Muscle of arm (tissue), 14 donors: ENCODE measurements around the gene PRIMA1. TPM values are rescaled to one million over a fixed set of nuclear protein-coding genes. Genes with fewer than 3 reads are reported as not detected.
"Not testable (repeated sequence)": the region's sequence is repeated elsewhere in the genome, so short reads cannot be mapped to it uniquely, and the experiment has no call there.

Experiments
- DNase-seq: peaks from one replicate; pipeline ENCODE4 v3.0.0-alpha.2; 2013
- long read RNA-seq, 11 donors: transcript quantifications; one replicate each; lab custom pipeline, GENCODE V29; 2026
- polyA plus RNA-seq, 12 donors: library from polyadenylated mRNA; unstranded; fragments of 120-200 nt; gene quantifications; one replicate each; pipeline ENCODE4 v1.2.1, GENCODE V29; 2013; ENCODE audit not compliant: insufficient read length in 12 of 12

Gene PRIMA1
- 1 to 10 TPM in 11 of 12 donors, not detected in 1; 2.0 to 7.5 (median 3.9) TPM for polyA plus RNA-seq
- long read RNA-seq, donor 1, partial matches to known transcripts, result 0 of 2 reads
- long read RNA-seq, donor 1, other reads (novel, unspliced or antisense), result 0 of 2 reads
- long read RNA-seq, donor 2, result 0 reads
- long read RNA-seq, donor 3, result 0 reads
- long read RNA-seq, donor 4, result 0 reads
- long read RNA-seq, donor 5, result 0 reads
- long read RNA-seq, donor 6, result 0 reads
- long read RNA-seq, donor 7, result 0 reads
- long read RNA-seq, donor 8, result 0 reads
- long read RNA-seq, donor 9, result 0 reads
- long read RNA-seq, donor 10, result 0 reads
- long read RNA-seq, donor 11, result 0 reads

DNA sequence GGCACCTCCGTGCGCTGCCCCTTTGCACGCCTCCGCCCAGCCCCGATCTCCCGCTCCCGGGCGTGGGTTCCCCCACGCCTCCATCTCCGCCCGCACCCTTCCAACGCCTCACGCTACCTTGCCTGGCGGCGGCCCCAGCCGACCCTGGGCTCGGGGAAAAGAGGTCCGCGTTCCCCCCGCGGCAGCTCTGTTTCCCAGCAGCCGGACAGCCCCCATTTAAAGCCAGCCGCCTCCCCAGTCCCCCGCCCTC is at the start of gene PRIMA1:
TSS of gene PRIMA1 (minus strand) at position 193 of the 250 bp plus-strand sequence. CDS start 767 bp downstream, outside the sequence.
- DNase-seq, result no peak

GRCh38 chr14:93834699-93835371 is 46.5 kb upstream of the PRIMA1 start:
- DNase-seq, result no peak

- DNase-seq, result no peak
Measured at GRCh38 chr14:93832665-93833064, 44.4 kb upstream of the PRIMA1 start.

- DNase-seq, result no peak
Measured at GRCh38 chr14:93832081-93832480, 43.8 kb upstream of the PRIMA1 start.

GRCh38 chr14:93830753-93831461 is 42.6 kb upstream of the PRIMA1 start:
- DNase-seq, result no peak

- no peak for DNase-seq
Measured at GRCh38 chr14:93829839-93830481, 41.7 kb upstream of the PRIMA1 start.

DNA sequence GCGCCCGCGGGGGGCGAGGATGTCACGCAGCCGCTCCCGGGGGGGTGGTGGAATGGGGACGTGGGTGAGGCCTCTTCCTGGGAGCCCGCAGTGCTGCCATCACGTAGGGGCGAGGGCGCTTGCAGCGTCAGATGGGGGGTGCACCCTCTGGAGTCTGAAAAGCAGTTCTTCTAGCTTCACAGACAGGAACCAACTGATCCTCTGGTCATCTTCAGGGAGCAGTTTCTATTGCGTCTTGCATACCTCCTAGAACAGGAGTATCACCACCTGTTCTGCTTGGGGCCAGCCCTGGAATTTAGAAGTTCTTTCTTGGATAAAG is 36.9 kb upstream of the PRIMA1 start:
- DNase-seq, result no peak

- no peak for DNase-seq
Measured at GRCh38 chr14:93824518-93825234, 36.4 kb upstream of the PRIMA1 start.

DNA sequence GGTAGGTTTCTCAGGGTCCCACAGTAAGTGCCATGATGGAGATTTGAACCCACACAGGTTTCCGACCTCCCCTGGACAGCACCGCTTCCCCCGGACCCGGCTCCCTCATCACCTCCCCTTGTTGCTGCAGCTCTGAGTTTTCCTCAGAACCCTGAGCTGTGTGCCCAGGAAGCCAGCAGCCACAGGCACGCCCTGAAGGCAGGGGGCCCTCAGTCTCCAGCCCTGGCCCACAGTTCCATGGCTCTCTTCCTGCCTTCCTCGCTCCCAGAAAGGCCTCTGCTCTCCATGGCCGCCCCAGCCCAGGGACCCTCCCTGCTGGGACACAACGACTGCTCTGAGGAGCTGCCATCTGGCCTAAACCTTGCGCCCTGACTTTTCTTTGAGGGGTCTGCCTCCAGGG is 35.8 kb upstream of the PRIMA1 start:
- no peak for DNase-seq

- no peak for DNase-seq
Measured at GRCh38 chr14:93821051-93821450, 32.8 kb upstream of the PRIMA1 start.

- DNase-seq, result no peak
Measured at GRCh38 chr14:93818857-93819256, 30.6 kb upstream of the PRIMA1 start.

DNA sequence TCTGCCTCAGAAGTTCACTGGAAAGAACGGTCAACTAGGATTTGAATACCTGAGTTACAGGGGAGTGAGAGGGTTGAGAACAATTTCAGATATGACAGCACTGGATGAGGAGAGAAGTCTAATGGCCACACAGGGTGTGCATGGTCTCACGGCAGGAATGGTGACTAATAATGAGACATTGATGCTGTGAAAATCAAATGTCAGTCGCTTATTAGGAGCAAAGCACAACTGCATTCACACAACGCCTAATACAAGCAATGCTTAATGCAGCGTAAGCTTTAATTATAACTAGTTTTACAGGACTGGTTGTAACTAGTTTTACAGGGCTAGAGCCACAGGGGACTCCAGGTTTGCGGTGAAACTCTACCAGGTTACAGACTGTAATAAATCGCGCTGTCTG is 23.4 kb upstream of the PRIMA1 start:
- no peak for DNase-seq

GRCh38 chr14:93811020-93811419 is 22.7 kb upstream of the PRIMA1 start:
- DNase-seq, result no peak

DNA sequence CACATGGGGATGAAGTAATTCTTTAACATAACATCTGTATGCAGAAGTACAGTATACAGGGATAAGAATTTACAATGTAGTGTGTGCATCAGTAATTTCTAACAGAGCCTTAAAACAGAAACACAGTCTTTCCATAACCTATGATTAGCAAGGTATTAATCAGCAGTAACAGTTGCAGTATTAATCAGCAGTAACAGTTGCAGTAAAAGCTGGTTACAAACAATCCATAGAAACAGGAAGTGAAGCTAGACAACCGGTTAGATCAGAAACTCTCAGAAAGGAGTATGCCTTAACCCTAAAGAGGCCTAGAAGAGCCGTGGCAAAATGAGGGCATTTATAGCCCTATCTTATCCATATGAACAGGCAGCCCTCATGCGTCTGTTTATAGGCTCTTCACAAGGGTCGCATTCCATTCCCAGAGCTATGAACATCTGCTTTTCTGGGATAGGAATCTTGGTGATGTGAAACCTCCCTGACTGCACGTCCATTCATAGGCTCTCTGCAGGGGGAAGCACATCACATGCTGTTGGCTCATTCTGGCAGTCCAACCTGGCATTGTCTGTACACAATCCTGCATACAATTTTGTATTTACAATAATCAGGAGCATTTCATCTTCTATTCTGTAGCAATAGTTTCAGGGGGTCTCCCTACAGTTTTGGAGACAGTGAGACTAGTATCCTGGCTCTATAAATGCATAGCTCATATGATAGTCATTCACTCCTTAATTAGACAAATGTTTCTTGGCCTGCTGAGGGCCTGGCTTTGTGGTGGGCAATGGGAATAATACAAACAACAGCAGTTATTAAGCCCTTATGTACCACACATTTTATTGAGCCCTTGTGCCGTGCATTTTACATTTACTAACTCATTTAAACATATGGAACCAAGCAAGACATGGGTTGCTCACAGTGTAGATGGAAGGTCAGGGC is 21.5 kb upstream of the PRIMA1 start:
- DNase-seq, result not testable (repeated sequence)

GRCh38 chr14:93804654-93805053 is 16.4 kb upstream of the PRIMA1 start:
- DNase-seq, result no peak

DNA sequence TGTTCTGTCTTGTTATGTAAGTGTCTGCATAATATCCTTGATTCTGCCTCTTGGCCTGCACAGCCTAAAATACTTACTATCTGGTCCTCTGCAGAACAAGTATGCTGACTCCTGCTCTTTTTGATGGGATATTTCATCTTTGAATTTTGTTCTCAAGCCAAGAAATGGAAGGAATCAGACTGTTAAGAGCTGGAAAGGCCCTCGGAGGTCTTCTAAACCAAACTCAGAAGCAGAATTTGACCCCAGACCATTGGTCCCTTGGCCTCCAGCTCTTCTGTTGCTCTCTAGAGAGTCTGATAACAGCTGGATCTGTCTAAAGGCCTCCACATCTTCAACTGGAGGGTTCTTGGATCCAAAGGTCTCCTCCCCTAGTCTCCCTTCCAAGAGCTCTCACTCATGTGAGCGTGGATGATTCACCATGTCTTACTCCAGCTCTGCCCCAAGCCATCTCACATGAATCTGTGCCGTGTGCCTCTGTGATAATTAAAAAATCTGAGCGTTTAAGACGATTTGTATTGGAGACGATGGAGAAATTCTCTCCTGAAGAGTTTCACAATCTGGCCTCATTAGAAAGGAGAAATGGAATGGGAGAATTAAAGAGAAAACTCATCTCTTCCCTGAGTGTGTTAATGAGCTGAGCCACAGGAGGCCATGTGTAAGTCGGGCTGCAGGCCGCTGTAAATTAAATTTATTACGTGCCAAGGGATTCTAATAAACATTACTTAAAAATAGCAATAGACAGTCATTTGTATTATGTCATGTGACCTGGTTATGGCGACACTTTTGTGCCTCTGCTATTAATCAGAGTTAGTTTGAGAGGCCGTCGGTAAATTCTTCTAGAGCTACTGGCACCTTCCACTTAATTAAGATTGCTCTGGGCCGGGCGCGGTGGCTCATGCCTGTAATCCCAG is 15.4 kb upstream of the PRIMA1 start:
- DNase-seq, result no peak

DNA sequence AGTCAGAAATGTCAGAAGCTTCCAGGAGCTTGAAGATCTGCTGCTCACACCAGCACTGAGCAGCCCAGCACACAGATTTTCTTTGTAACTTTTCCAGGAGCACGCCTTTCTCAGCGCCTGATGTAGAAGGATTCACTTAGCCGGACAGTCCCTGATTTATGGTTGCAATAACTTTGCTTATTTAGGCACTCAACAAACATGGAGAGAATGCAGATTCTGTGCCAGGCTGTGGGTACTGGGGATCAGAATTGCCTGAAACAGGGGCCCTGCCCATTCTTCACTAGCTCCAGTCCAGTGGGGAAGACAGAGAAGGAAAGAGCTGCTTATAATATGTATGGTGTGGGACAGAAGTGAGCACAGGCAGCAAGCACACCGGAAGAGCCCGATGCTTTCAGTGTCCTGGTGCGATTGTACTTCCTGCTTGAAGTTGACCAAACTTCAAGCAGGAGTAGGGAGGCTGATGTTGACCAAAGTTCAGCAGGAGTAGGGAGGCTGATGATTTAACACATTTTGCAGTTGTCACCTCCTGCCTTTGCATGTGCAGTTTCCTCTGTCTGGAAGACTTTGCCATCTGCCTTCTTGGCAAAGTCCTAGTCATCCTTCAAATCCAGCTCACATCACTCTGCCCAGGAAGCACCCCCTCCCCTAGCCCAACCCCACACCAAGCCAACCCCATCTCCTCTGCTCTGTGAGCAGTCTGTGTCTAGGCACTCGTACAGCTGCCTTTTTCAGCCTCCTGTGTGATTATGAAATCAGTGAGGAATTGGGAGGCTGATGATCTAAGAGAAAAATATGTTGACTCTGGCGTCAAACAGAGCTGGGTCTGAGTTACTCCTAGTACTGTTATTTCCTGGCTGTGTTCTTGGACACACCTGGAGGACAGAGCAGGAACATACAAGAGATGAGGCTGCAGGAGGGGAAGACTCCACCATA is 12.0 kb upstream of the PRIMA1 start:
- DNase-seq, result no peak

- DNase-seq, result no peak
Measured at GRCh38 chr14:93799617-93799988, 11.3 kb upstream of the PRIMA1 start.

DNA sequence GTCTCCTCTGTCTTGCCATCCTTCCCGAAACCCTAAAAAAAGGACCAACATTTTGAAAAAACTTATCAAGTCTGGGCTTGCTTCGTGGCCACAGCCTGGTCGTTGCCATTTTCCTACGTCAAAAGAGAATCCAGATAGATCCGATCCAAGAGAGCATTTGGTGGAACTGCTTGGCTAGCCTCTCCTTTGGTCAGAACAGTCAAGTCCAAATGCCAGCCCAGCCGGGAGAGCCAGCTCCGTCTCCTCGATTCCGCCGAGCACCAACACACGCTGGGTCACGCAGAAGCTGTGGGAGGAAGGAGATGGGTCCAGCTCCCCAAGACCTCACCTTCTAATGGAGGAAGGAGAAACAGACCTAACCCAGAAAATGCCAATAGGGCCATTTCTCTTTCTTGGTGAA is 9.3 kb upstream of the PRIMA1 start:
- DNase-seq, result no peak
